Prostate gland (tissue), 2 donors: ENCODE data around the gene GATAD1. TPM values are rescaled to one million over a fixed set of nuclear protein-coding genes. Genes with fewer than 3 reads are reported as not detected.
A peak's percentile ranks its signal among the peaks of the same experiment; 100 is the strongest.

Experiments
- DNase-seq: peaks from one replicate; pipeline ENCODE4 v3.0.0-alpha.2; 2019; ENCODE audit warnings: low spot score
- H3K27ac ChIP-seq, 2 donors: fragments of 200-600 bp; sonication (generic); 2 replicates each; pipeline ENCODE4 v1.5.1; 2017 to 2019
- H3K27me3 ChIP-seq: fragments of 200-600 bp; sonication (generic); replicated peaks from 2 replicates; pipeline ENCODE4 v1.5.1; 2019; ENCODE audit not compliant: insufficient read depth
- H3K36me3 ChIP-seq, 2 donors: fragments of 200-600 bp; sonication (generic); 1 replicate in 1 of 2; 2 replicates in 1 of 2; pipeline versions ENCODE4 v1.5.1 to v1.8.1; 2017 to 2019
- H3K4me1 ChIP-seq: fragments of 200-600 bp; sonication (generic); replicated peaks from 2 replicates; pipeline ENCODE4 v1.5.1; 2019
- H3K4me3 ChIP-seq, 2 donors: fragments of 200-600 bp; sonication (generic); 2 replicates each; pipeline ENCODE4 v1.5.1; 2017 to 2019
- H3K9me3 ChIP-seq: fragments of 200-600 bp; sonication (generic); 2 replicates; pipeline ENCODE4 v1.5.1; 2017
- CTCF ChIP-seq, 4 experiments: fragments of 200-600 bp in 2 of 4; fragments of 450-650 bp in 2 of 4; sonication (generic) in 2 of 4; IDR thresholded peaks; 1 replicate in 3 of 4; 2 replicates in 1 of 4; pipeline ENCODE4 v1.5.1; 2016 to 2019; ENCODE audit warnings: antibody characterized with exemption in 4 of 4, mild to moderate bottlenecking in 2 of 4, moderate library complexity in 2 of 4
- POLR2A ChIP-seq: fragments of 450-650 bp; IDR thresholded peaks from one replicate; pipeline ENCODE4 v1.6.1; 2016; ENCODE audit warnings: antibody characterized with exemption, mild to moderate bottlenecking
- POLR2AphosphoS5 ChIP-seq: sonication (generic); formaldehyde crosslinking; IDR thresholded peaks from one replicate; pipeline ENCODE4 v1.6.1; 2017; ENCODE audit warnings: antibody characterized with exemption
- WGBS: methylation state at CpG from one replicate; pipeline ENCODE4 v1.1.5; 2018; 5-methylcytosine and 5-hydroxymethylcytosine counted together
- intact Hi-C: fragments of 100-400 bp; cut with DNase I; formaldehyde crosslinking; loops from one replicate; pipeline ENCODE4 v1.14.2; 2022
- total RNA-seq, 2 donors: library from RNA; depleted of rRNA; stranded (reverse); fragments of >200 nt; gene quantifications; one replicate each; pipeline ENCODE4 v1.1.0, GENCODE V29; 2016

GATAD1 gene
- total RNA-seq, 2 donors from 2014 or later: 26.9 to 56.3 TPM

- DNase-seq: peak; percentile 44
- 3% methylated on average over 11 of the region's 11 CpGs for WGBS
- Histone ChIP-seq H3K27ac (peak overlapping the region; percentile 97), H3K4me1 (no peaks in the 10 kb centered on the region), H3K9me3 (no peaks in the 10 kb centered on the region), H3K27me3 (no peaks in the 10 kb centered on the region), H3K36me3 (no peaks in the 10 kb centered on the region), H3K4me3 (peak overlapping the region; percentile 98 to 99)
- intact Hi-C loops: loop anchor here (5.0 kb wide), 1 partner anchor 571 kb away; no protein-coding TSS in a partner anchor
- peak in 2 of 4 experiments; percentile 43 for TF ChIP-seq CTCF (IDR thresholded peaks at IDR 0.05)
- peak; percentile 35 for TF ChIP-seq POLR2AphosphoS5
- no peak for TF ChIP-seq POLR2A
Measured at GRCh38 chr7:92448205-92448747, 994 bp downstream of the GATAD1 start.

GRCh38 chr7:92451645-92452044 is 4.4 kb downstream of the GATAD1 start:
- H3K36me3 ChIP-seq: peaks cover 0 to 4% of the 10 kb centered on the region in 2 donors

GRCh38 chr7:92456236-92456635 is 9.0 kb downstream of the GATAD1 start:
- no peak overlapping the region for H3K27ac ChIP-seq
- H3K4me1 ChIP-seq: no peaks in the 10 kb centered on the region
- 90% methylated on average over 2 of the region's 2 CpGs for WGBS
- TF ChIP-seq POLR2AphosphoS5 (no peak), POLR2A (no peak), CTCF (IDR thresholded peaks at IDR 0.05) (no peak)
- H3K27me3 ChIP-seq: no peaks in the 10 kb centered on the region
- H3K36me3 ChIP-seq: peaks cover 0 to 4% of the 10 kb centered on the region in 2 donors
- H3K4me3 ChIP-seq: no peak overlapping the region
- no peaks in the 10 kb centered on the region for H3K9me3 ChIP-seq
- intact Hi-C loops: no loop called here
- DNase-seq: no peak

More at GRCh38 chr7:92451645-92452044, 4.4 kb downstream of the GATAD1 start:
- intact Hi-C loops: no loop called here
- H3K9me3 ChIP-seq: no peaks in the 10 kb centered on the region
- TF ChIP-seq POLR2AphosphoS5 (no peak), CTCF (IDR thresholded peaks at IDR 0.05) (no peak), POLR2A (no peak)
- 93% methylated on average over 2 of the region's 2 CpGs for WGBS
- no peaks in the 10 kb centered on the region for H3K4me1 ChIP-seq
- H3K27me3 ChIP-seq: no peaks in the 10 kb centered on the region
- DNase-seq: no peak
- no peak overlapping the region for H3K27ac ChIP-seq
- no peak overlapping the region for H3K4me3 ChIP-seq

- intact Hi-C loops: no loop called here
- peaks cover 0 to 3% of the 10 kb centered on the region in 2 donors for H3K36me3 ChIP-seq
- 44% methylated on average over 2 of the region's 2 CpGs for WGBS
Measured at GRCh38 chr7:92460109-92460508, 12.8 kb downstream of the GATAD1 start.

More at GRCh38 chr7:92460109-92460508, 12.8 kb downstream of the GATAD1 start:
- Histone ChIP-seq H3K27me3 (no peaks in the 10 kb centered on the region), H3K27ac (peak overlapping the region in 1 of 2 donors; percentile 47), H3K4me1 (no peaks in the 10 kb centered on the region), H3K4me3 (no peak overlapping the region), H3K9me3 (no peaks in the 10 kb centered on the region)
- DNase-seq: peak; percentile 46
- no peak for TF ChIP-seq CTCF (IDR thresholded peaks at IDR 0.05)
- peak; percentile 67 for TF ChIP-seq POLR2AphosphoS5
